Mucosa of gallbladder (tissue), 1 donor: ENCODE measurements around the gene PTRH1. TPM values are rescaled to one million over a fixed set of nuclear protein-coding genes. Genes with fewer than 3 reads are reported as not detected.
A peak's percentile ranks its signal among the peaks of the same experiment; 100 is the strongest.

Experiments used
- DNase-seq: peaks from one replicate; pipeline ENCODE4 v3.0.0-alpha.2; 2020; ENCODE audit warnings: low spot score
- total RNA-seq: library from RNA; stranded (reverse); gene quantifications from one replicate; pipeline ENCODE4 v1.2.1, GENCODE V29; 2021
- donor health status: DM: no; HTN: no; CAD: no.

PTRH1 gene
- total RNA-seq, 1 donor from 2014 or later: 19.5 TPM

DNA sequence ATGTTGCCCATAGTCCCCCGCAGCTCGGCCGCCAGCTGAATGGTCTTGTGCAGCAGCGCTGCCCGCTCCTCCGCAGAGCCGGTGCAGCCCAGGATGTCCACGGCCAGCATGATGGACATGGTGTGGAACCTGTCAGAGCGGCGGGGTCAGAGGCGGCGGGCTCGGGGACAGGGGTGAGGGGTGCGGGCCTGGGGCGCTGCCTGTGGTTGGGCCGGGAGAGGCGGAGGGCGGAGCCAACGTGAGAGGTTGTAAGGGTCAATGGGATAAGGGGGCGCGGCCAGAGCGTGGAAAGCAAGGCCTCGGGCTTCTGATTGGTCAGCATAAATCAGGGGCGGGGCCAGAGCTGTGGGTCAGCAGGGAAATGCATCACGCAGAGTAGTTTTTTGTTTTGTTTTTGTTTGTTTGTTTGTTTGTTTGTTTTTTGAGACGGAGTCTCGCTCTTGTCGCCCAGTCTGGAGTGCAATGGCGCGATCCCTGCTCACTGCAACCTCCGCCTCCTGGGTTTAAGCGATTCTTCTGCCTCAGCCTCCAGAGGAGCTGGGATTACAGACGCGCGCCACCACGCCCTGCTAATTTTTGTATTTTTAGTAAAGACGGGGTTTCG is 26.5 kb upstream of the PTRH1 start:
- DNase-seq: peak; percentile 72

- DNase-seq: no peak
Measured at GRCh38 chr9:127739614-127740330, 24.3 kb upstream of the PTRH1 start.

- no peak for DNase-seq
Measured at GRCh38 chr9:127738666-127739065, 23.2 kb upstream of the PTRH1 start.

GRCh38 chr9:127735530-127736185 is 20.2 kb upstream of the PTRH1 start:
- DNase-seq: no peak

DNA sequence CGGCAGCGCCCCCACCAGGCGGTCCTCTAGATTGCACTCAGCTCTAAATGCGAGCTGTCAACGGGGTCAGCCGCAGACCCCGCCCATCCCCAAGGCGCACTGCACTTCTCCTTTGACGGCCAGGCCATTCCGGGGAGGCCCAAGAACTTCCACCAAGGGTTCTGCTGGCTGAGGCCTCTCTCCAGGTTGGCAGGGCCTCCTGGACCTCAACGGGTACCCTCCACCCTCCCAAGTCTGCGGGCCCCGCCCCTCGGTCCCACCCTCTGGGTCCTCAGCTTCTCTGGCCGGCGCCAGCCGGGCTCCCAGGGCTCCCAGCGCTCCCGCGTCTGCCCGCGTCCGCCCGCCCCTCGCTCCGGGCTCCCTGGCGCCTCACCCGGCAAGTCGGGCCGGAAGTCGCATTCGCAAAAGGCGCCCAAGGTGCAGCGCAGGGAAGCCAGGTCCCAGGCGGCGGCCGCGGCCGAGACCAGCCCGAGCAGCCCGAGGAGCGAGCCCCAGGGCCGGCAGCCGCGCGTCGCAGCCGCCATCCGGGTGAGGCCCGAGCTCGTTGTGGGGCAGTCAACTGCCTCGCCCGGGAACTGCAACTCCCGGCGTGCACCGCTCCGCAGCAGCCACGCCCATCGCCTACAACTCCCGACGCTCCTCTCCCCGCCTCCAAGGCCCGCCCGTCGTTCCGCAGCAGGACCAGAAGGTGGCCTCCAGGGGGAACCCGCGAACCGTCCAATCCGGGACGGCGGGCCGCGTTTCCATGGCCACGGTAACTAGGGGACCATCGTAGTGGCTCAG is 19.5 kb upstream of the PTRH1 start, which contains the start of gene TOR2A:
Gene TOR2A, minus strand, starts transcription at position 548 of the 783 bp plus-strand sequence. Its CDS starts 24 bp downstream, at position 524.
- peak; percentile 97 for DNase-seq

GRCh38 chr9:127734247-127734746 is 18.8 kb upstream of the PTRH1 start:
- no peak for DNase-seq

GRCh38 chr9:127733614-127734013 is 18.2 kb upstream of the PTRH1 start:
- DNase-seq: no peak

GRCh38 chr9:127732444-127732843 is 17.0 kb upstream of the PTRH1 start:
- DNase-seq: no peak

DNA sequence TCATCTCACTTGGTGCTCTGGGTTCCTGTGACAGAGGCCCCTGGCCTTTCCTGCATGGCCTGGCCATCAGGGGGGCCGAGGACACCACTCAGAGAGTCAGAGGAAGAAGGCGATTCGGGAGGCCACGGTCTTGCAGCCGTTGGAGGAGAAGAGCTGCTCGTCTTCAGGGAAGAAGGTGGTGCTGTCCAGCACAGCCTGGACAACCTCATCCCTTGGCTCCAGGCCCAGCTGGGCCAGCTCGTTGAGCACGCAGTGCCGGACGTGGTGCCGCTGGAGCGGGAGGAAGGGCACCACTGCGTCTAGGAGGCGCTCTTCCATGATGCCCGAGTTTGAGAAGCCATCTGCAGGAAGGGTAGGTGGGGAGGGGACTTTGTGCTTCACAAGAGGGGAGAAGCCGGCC is 16.5 kb upstream of the PTRH1 start:
- peak; percentile 43 for DNase-seq

DNA sequence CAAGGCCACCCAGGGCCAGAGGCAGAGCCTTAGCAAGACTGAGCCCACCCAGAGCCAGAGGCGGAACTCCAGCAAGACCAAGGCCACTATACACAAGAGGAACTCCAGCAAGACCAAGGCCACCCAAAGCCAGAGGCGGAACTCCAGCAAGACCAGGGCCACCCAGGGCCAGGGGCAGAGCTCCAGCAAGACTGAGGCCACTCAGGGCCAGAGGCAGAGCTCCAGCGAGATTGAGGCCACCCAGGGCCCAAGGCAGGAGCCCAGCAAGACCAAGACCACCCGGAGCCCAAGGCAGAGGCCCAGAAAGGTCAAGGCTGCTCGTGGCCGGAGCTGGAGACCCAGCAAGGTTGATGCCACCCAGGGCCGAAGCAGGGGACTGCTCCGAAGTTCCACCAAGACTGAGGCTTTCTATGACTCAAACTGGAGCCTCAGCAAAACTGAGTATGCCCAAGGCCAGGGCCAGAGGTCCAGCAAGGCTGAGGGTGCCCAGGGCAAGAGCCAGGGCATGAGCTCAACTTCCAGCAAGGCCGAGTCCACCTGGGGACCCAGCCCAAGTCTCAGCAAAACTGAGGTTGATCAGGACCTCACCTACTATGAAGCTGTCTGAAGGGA is 15.4 kb upstream of the PTRH1 start:
- DNase-seq: no peak

- DNase-seq: no peak
Measured at GRCh38 chr9:127730262-127730661, 14.8 kb upstream of the PTRH1 start.

DNA sequence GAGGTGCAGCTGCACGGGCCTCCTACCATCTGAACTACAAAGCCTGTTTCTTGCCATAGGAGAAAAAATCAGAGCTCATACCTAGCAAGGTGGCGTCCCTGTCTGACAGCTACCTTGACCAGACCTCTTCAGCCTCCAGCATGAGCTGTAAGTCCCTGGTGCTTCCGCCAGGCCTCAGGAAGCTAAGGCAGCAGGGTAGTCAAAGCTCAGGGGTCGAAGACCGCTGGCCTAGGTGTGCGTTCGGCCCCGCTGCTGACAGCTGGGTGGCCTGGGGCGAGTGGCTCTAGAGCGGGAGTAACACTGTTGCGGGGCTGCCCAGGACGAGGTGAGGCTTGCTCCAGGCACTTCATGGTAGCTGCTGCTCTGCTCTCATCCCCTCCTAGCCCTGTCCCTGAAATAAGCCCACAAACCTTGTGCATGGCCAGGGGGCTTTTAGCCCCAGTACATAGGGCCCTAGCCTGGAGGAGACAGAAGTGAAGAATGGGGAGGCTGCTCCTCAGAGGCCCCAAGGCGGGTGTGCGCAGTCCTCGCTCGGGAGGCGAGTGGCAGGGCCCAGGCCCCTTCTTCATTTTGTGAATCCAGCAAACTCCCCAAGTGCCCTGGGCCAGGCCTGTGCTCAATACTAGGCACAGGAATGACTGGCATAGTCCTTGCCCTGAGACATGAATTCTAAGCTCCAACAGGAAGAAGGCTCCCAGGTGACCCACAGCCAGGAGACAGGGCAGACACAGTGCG is 14.2 kb upstream of the PTRH1 start:
- DNase-seq: no peak

GRCh38 chr9:127728808-127729207 is 13.3 kb upstream of the PTRH1 start:
- DNase-seq: no peak

DNA sequence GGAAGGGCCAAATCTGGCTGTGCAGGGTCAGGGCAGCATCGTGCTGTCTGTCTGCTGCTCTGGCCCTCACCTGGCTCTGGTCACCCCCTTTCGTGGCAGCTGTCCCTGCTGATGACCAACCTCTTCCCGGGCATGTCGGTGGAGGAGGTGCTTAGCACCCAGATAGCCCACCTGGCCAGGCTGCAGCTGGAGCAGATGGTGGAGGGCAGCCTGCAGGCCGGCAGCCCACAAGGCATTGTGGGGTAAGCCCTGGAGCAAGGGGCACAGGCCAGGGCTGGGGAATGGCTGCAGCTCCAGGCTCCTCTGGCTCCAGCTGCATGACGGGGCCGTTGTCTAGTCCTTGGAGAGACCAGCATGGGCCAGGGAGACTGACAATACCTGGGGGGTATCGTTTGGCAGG is 11.4 kb upstream of the PTRH1 start:
- no peak for DNase-seq

- DNase-seq: no peak
Measured at GRCh38 chr9:127724012-127724411, 8.5 kb upstream of the PTRH1 start.

GRCh38 chr9:127723444-127723843 is 8.0 kb upstream of the PTRH1 start:
- DNase-seq: no peak

DNA sequence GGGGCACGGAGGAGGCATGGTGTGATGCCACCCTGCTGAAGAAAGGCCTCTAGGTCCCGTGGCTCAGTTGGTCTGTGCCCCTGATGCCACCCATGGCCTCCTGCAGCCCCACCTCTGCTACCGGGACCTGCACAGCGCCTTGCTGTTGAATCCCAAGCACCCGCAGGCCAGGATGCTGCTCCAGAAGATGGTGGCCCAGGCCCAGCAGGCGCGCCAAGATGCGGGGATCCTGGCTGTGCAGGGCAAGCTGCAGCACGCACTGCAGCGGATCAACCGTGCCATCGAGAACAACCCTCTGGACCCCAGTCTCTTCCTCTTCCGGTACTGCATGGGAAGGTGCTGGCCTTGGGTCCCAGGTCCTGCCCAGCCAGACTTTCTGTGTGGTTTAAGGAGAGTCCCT is 7.5 kb upstream of the PTRH1 start:
- no peak for DNase-seq

DNA sequence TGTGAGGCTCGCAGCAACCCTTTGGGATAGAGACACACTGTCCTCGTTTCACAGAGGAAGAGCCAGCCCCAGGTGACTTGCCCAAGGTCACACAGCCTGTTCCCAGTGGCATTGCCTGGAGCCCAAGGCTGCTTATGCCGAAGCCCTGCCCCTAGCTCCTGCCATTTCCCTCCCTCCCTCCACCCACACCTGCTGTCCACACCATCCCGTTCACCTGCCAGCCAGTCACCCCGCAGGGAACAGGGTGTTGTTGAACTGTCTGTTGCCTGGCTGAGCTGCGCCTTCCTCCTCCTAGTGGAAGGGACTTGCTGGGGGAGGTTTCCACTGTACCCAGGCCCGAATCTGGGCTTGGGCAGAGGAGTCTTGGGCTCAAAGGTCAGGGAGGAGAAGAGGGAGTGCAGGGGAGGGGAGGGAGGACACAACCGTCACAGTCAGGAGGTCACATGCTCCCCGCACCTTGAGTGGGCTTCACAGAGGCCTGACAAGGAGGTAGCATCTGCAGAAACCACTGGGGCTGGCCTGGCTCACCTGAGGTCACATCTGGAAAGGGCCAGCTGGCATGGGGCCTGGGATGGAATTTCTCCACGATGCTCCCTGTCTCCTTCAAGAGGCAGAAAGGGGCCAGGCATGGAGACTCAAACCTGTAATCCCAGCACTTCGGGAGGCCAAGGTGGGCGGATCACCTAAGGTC is 6.7 kb upstream of the PTRH1 start:
- DNase-seq: no peak

- DNase-seq: no peak
Measured at GRCh38 chr9:127721391-127721821, 5.9 kb upstream of the PTRH1 start.

DNA sequence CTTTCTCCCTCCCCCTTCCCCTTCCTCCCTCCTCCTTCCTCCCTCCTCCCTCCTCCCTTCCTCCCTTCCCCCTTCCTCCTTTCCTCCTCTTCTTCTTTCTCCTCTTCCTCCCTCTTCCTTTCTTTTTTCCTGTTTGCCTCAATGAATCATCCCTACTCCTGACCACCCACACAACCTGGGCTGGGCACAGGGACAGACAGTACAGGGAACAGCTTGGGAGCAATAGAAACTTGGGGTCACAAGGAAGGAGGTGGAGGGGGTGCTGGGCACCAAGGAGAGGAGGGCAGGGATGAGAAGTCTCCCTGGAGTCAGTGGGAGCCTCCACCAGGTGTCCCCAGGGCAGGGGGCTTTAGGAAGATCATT is 5.4 kb upstream of the PTRH1 start:
- DNase-seq: no peak
